Smooth muscle cell (in vitro differentiated cells): ENCODE measurements around the gene DNAI4. TPM values are rescaled to one million over a fixed set of nuclear protein-coding genes. Genes with fewer than 3 reads are reported as not detected.

ENCODE experiments used
- DNase-seq: peaks from one replicate; lab custom pipeline; 2025; ENCODE audit not compliant: unreplicated experiment; lab: John Stamatoyannopoulos, UW
- H2AFZ ChIP-seq: fragments of 200-600 bp; sonication (generic); 2 replicates; pipeline ENCODE4 v1.6.0; 2016; ENCODE audit warnings: antibody characterized with exemption, low read depth, mild to moderate bottlenecking
- H3F3A ChIP-seq: fragments of 200-600 bp; sonication (generic); 2 replicates; pipeline ENCODE4 v1.6.0; 2017; ENCODE audit warnings: antibody characterized with exemption, low read depth
- H3K27ac ChIP-seq: fragments of 200-600 bp; sonication (generic); 2 replicates; pipeline ENCODE4 v1.5.1; 2016; ENCODE audit warnings: low read depth, mild to moderate bottlenecking
- H3K27me3 ChIP-seq: fragments of 200-600 bp; sonication (generic); 2 replicates; pipeline ENCODE4 v1.6.1; 2016; ENCODE audit warnings: low read depth, mild to moderate bottlenecking
- H3K36me3 ChIP-seq: fragments of 200-600 bp; sonication (generic); 2 replicates; pipeline ENCODE4 v1.5.1; 2016; ENCODE audit warnings: low read depth
- H3K4me1 ChIP-seq: fragments of 200-600 bp; sonication (generic); 2 replicates; pipeline ENCODE4 v1.5.1; 2016; ENCODE audit warnings: low read depth
- H3K4me2 ChIP-seq: fragments of 200-600 bp; sonication (generic); 2 replicates; pipeline ENCODE4 v1.6.0; 2016; ENCODE audit warnings: mild to moderate bottlenecking
- H3K4me3 ChIP-seq: fragments of 200-600 bp; sonication (generic); 2 replicates; pipeline ENCODE4 v1.5.1; 2016; ENCODE audit warnings: mild to moderate bottlenecking
- H3K79me2 ChIP-seq: fragments of 200-600 bp; sonication (generic); 2 replicates; pipeline ENCODE4 v1.6.0; 2016; ENCODE audit warnings: low read depth, mild to moderate bottlenecking
- H3K9ac ChIP-seq: fragments of 200-600 bp; sonication (generic); 2 replicates; pipeline ENCODE4 v1.6.0; 2016; ENCODE audit warnings: low read depth
- H3K9me3 ChIP-seq: fragments of 200-600 bp; sonication (generic); replicated peaks from 2 replicates; pipeline ENCODE4 v1.5.1; 2016; ENCODE audit warnings: low read depth
- H4K20me1 ChIP-seq: fragments of 200-600 bp; sonication (generic); 2 replicates; pipeline ENCODE4 v1.6.0; 2016; ENCODE audit warnings: low read depth
- WGBS: methylation state at CpG from one replicate; pipeline ENCODE4 v1.1.7; 2016; ENCODE audit warnings: low lambda C conversion rate; 5-methylcytosine and 5-hydroxymethylcytosine counted together
- polyA plus RNA-seq: library from polyadenylated mRNA; unstranded; fragments of >200 nt; fragmentation: Nextera tagmentation; extraction: Ambion mirVana; gene quantifications from 2 replicates; pipeline ENCODE4 v1.2.1, GENCODE V29; 2016
- total RNA-seq: library from RNA; depleted of rRNA; stranded (reverse); fragments of >200 nt; gene quantifications from 2 replicates; pipeline ENCODE4 v1.2.3, GENCODE V29; 2014
- TF ChIP-seq, protein P1 (sequence below): fragments of 200-600 bp; sonication (generic); IDR thresholded peaks from 2 replicates; pipeline ENCODE4 v1.5.1; 2017; ENCODE audit warnings: borderline replicate concordance, mild to moderate bottlenecking, antibody characterized with exemption; ENCODE audit not compliant: insufficient read depth, poor library complexity, severe bottlenecking

Gene DNAI4
- total and polyA plus RNA-seq, 2 experiments from 2014 or later = 0.63 to 2.2 TPM

DNA sequence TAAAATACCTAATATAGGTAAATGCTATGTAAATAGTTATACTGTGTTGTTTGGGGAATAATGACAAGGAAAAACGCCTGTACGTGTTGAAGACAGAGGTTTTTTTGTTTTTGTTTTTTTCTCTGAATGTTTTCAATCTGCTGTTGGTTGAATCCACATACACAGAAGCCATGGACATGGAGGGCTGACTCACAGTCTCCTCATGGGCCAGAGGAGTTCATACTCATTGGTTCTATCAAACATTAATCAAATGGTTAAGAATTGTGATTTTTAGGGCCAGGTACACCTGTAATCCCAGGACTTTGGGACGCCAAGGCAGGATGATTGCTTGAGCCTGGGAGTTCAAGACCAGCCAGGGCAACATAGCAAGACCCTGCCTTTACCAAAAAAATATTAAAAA is 20.7 kb upstream of the DNAI4 start:
- peaks cover 62% of the 10 kb centered on the region for H3K79me2 ChIP-seq
- peaks cover 15% of the 10 kb centered on the region for H3K36me3 ChIP-seq
- no peaks in the 10 kb centered on the region for H3K27me3 ChIP-seq
- DNase-seq = no peak
- H3K9ac ChIP-seq = no peak overlapping the region
- no peak overlapping the region for H2AFZ ChIP-seq
- WGBS = 98% methylated on average over 3 of the region's 3 CpGs
- peaks cover 48% of the 10 kb centered on the region for H4K20me1 ChIP-seq
- H3F3A ChIP-seq = peaks cover 4% of the 10 kb centered on the region
- TF ChIP-seq, protein P1, sequence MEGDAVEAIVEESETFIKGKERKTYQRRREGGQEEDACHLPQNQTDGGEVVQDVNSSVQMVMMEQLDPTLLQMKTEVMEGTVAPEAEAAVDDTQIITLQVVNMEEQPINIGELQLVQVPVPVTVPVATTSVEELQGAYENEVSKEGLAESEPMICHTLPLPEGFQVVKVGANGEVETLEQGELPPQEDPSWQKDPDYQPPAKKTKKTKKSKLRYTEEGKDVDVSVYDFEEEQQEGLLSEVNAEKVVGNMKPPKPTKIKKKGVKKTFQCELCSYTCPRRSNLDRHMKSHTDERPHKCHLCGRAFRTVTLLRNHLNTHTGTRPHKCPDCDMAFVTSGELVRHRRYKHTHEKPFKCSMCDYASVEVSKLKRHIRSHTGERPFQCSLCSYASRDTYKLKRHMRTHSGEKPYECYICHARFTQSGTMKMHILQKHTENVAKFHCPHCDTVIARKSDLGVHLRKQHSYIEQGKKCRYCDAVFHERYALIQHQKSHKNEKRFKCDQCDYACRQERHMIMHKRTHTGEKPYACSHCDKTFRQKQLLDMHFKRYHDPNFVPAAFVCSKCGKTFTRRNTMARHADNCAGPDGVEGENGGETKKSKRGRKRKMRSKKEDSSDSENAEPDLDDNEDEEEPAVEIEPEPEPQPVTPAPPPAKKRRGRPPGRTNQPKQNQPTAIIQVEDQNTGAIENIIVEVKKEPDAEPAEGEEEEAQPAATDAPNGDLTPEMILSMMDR = no peak
- no peak overlapping the region for H3K4me2 ChIP-seq
- no peak overlapping the region for H3K4me3 ChIP-seq
- H3K27ac ChIP-seq = peak overlapping the region; percentile 89
- no peaks in the 10 kb centered on the region for H3K9me3 ChIP-seq
- no peaks in the 10 kb centered on the region for H3K4me1 ChIP-seq

DNA sequence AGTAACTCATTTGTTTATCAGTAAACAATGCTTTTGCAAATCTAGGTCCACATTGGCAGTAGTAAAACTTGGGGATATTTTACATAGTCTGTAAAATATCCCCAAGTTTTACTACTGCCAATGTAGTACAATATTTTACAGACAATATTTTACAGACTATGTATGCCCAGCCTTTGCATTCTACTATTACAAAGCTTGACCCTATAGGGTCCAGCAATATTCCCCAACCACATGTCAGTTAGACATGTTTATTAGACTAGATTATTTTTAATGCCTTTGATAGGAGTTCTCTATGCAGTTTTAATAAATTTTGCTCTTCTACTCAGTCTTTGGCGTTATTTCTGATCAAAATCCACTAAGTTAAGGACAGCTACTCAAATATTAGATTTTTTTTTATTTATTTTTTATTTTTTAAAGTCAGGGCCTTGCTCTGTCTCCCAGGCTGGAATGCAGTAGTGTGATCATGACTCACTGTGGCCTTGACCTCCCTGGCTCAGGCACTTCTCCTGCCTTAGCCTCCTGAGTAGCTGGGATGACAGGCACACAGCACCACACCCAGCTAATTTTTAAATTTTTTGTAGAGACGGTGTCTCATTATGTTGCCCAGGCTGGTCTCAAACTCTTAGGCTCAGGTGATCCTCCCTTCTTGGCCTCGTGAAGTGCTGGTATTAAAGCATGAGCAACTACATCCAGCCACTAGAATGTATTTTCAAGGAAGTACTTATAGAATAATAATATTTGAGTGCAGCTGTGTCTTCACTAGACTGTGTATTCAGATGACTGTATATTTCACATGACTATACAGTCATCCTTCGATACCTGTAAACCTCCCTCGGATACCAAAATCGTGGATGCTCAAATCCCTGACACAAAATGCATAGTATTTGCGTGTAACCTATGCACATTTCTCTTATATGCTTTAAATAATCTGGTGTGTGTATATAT is 19.9 kb upstream of the DNAI4 start:
- Histone ChIP-seq H3K36me3 (peaks cover 15% of the 10 kb centered on the region), H3K4me3 (no peak overlapping the region), H3K27me3 (no peaks in the 10 kb centered on the region), H2AFZ (no peak overlapping the region), H3K9ac (peak overlapping the region; percentile 30), H3K9me3 (no peaks in the 10 kb centered on the region), H4K20me1 (peaks cover 54% of the 10 kb centered on the region), H3K79me2 (peaks cover 66% of the 10 kb centered on the region), H3K27ac (peak overlapping the region; percentile 89), H3F3A (peaks cover 4% of the 10 kb centered on the region), H3K4me2 (no peak overlapping the region), H3K4me1 (no peaks in the 10 kb centered on the region)
- DNase-seq = no peak
- TF ChIP-seq, protein P1 = no peak
- 90% methylated on average over 7 of the region's 7 CpGs for WGBS

DNA sequence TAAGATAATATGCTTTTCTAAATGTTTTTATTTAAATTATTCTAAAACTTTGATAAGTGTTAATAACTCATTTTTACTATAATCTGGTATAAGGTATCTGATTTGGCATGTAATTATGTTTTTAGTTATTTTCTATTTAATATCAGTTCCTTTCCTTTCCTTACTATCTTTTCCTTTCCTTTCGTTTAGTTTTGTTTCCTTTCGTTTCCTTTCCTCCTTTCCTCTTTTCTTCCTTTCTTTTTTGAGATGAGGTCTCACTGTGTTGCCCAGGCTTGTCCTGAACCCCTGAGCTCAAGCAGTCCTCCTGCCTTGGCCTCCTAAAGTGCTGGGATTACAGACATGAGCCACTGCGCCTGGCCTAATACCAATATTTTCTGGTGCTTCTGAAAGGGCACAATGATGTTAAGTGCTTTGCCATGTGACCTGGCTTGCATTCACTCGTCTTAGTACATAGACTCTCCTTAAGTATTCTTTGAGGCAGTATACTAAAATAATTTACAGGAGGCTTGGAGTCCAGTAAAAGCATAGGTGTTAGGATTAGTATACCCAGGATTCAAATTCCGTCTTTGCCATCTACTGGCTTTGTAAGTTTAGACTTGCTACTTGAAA is 18.8 kb upstream of the DNAI4 start:
- TF ChIP-seq, protein P1 = no peak
- peak overlapping the region; percentile 30 for H3K9ac ChIP-seq
- H3K4me1 ChIP-seq = peaks cover 3% of the 10 kb centered on the region
- H4K20me1 ChIP-seq = peaks cover 65% of the 10 kb centered on the region
- no peak overlapping the region for H3K4me2 ChIP-seq
- peaks cover 15% of the 10 kb centered on the region for H3K36me3 ChIP-seq
- WGBS = 87% methylated on average over 5 of the region's 5 CpGs
- H3K4me3 ChIP-seq = no peak overlapping the region
- H3K9me3 ChIP-seq = no peaks in the 10 kb centered on the region
- peaks cover 4% of the 10 kb centered on the region for H3F3A ChIP-seq
- H3K27me3 ChIP-seq = no peaks in the 10 kb centered on the region
- peaks cover 78% of the 10 kb centered on the region for H3K79me2 ChIP-seq
- H3K27ac ChIP-seq = peak overlapping the region; percentile 89
- H2AFZ ChIP-seq = no peak overlapping the region
- DNase-seq = no peak
